Neuronal stem cell (in vitro differentiated cells): ENCODE measurements around the gene MS4A2.

Experiments
- DNase-seq: peaks from one replicate; pipeline ENCODE4 v3.0.0-alpha.2; 2013; ENCODE audit warnings: low spot score
- H2AFZ ChIP-seq: one replicate; pipeline ENCODE4 v1.6.1; 2013; ENCODE audit warnings: mild to moderate bottlenecking, low read length, inconsistent platforms
- H2AK5ac ChIP-seq: 2 replicates; pipeline ENCODE4 v1.6.1; 2013; ENCODE audit warnings: low read depth, mild to moderate bottlenecking, inconsistent platforms, low read length, moderate library complexity, mixed read lengths
- H2BK120ac ChIP-seq: 2 replicates; pipeline ENCODE4 v1.6.1; 2013; ENCODE audit warnings: low read depth, mild to moderate bottlenecking, inconsistent platforms, low read length, moderate library complexity, mixed read lengths
- H2BK12ac ChIP-seq: one replicate; pipeline ENCODE4 v1.6.1; 2013; ENCODE audit warnings: low read length, inconsistent platforms
- H2BK15ac ChIP-seq: 2 replicates; pipeline ENCODE4 v1.6.1; 2013; ENCODE audit warnings: mild to moderate bottlenecking, low read length, inconsistent platforms, mixed read lengths
- H2BK5ac ChIP-seq: one replicate; pipeline ENCODE4 v1.6.1; 2013; ENCODE audit warnings: inconsistent platforms, mild to moderate bottlenecking, low read length, moderate library complexity
- H3K14ac ChIP-seq: one replicate; pipeline ENCODE4 v1.6.1; 2013; ENCODE audit warnings: low read length, inconsistent platforms
- H3K18ac ChIP-seq: 2 replicates; pipeline ENCODE4 v1.6.1; 2013; ENCODE audit warnings: low read length, inconsistent platforms
- H3K23ac ChIP-seq: 2 replicates; pipeline ENCODE4 v1.6.1; 2013; ENCODE audit warnings: low read depth, mild to moderate bottlenecking, mixed read lengths, low read length, inconsistent platforms; ENCODE audit not compliant: poor library complexity
- H3K27ac ChIP-seq: replicated peaks from 3 replicates; pipeline ENCODE4 v1.5.1; 2013; ENCODE audit warnings: low read length, inconsistent platforms
- H3K27me3 ChIP-seq, 3 experiments: 2 replicates each; pipeline ENCODE4 v1.6.1; 2013; ENCODE audit warnings: low read length in 3 of 3, mild to moderate bottlenecking in 2 of 3, inconsistent platforms in 1 of 3, low read depth in 1 of 3, mixed read lengths in 1 of 3, moderate library complexity in 1 of 3; ENCODE audit not compliant: control insufficient read depth in 3 of 3, insufficient read depth in 3 of 3
- H3K36me3 ChIP-seq, 2 donors: replicated peaks in 1 of 2; 2 replicates each; pipeline ENCODE4 v1.6.1; 2013; ENCODE audit warnings: low read length in 2 of 2; ENCODE audit not compliant: control insufficient read depth in 2 of 2, insufficient read depth in 2 of 2
- H3K4ac ChIP-seq: 2 replicates; pipeline ENCODE4 v1.6.1; 2013; ENCODE audit warnings: inconsistent platforms, mild to moderate bottlenecking, low read length, moderate library complexity
- H3K4me1 ChIP-seq, 2 donors: 1 replicate in 1 of 2; 2 replicates in 1 of 2; pipeline ENCODE4 v1.6.1; 2013; ENCODE audit warnings: low read length in 2 of 2, low read depth in 1 of 2; ENCODE audit not compliant: control insufficient read depth in 2 of 2, insufficient read depth in 1 of 2
- H3K4me2 ChIP-seq: one replicate; pipeline ENCODE4 v1.6.1; 2013; ENCODE audit warnings: mild to moderate bottlenecking, low read length, inconsistent platforms; ENCODE audit not compliant: insufficient read depth, poor library complexity, severe bottlenecking
- H3K4me3 ChIP-seq, 2 donors: 2 replicates each; pipeline ENCODE4 v1.5.1; 2013; ENCODE audit warnings: low read length in 2 of 2, mild to moderate bottlenecking in 2 of 2, inconsistent platforms in 1 of 2, moderate library complexity in 1 of 2
- H3K79me1 ChIP-seq: one replicate; pipeline ENCODE4 v1.6.1; 2013; ENCODE audit warnings: low read depth, mild to moderate bottlenecking, inconsistent platforms, low read length, moderate library complexity
- H3K9ac ChIP-seq: one replicate; pipeline ENCODE4 v1.6.1; 2013; ENCODE audit warnings: mild to moderate bottlenecking, low read depth, low read length, inconsistent platforms; ENCODE audit not compliant: poor library complexity
- H3K9me3 ChIP-seq, 2 donors: replicated peaks in 1 of 2; 2 replicates each; pipeline versions ENCODE3 to v1.6.1; 2013; ENCODE audit warnings: low read length in 2 of 2, mild to moderate bottlenecking in 2 of 2, inconsistent platforms in 1 of 2, low read depth in 1 of 2, mixed read lengths in 1 of 2, moderate library complexity in 1 of 2; ENCODE audit not compliant: control insufficient read depth in 2 of 2, insufficient read depth in 1 of 2
- H4K8ac ChIP-seq: one replicate; pipeline ENCODE4 v1.6.1; 2013; ENCODE audit warnings: low read depth, mild to moderate bottlenecking, inconsistent platforms, low read length, moderate library complexity
- H4K91ac ChIP-seq: one replicate; pipeline ENCODE4 v1.6.1; 2013; ENCODE audit warnings: low read length, low read depth, mild to moderate bottlenecking, inconsistent platforms; ENCODE audit not compliant: poor library complexity
- WGBS, 2 donors: extraction: QIAGEN DNeasy Blood & Tissue Kit; methylation state at CpG; one replicate each; pipeline ENCODE4 v1.1.7; 2013; ENCODE audit warnings: missing lambda C conversion rate in 2 of 2, mixed read lengths in 1 of 2; ENCODE audit not compliant: insufficient read length in 2 of 2, insufficient replicate concordance in 1 of 2; ENCODE audit errors: extremely low coverage in 2 of 2; 5-methylcytosine and 5-hydroxymethylcytosine counted together

MS4A2 gene

DNA sequence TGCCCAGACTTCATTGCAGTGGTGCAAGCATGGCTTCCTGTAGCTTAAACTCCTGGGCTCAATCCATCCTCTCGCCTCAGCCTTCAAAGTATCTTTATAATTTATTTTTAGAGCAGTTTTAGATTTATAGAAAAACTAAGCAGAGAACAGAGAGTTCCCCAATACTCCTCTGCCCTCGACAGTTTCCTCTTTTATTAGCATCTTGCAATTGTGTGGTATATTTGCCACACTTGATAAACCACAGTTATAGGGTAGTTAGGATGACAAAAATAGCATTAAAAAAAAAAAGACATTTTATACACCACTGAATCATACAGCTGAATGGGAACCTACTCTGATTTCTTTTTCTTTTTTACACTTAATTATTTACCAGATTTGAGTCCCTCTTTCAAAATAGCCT lies 31.2 kb downstream of the MS4A2 start:
- no CpG with 5 or more reads among the region's 2 CpGs for WGBS, 2 donors
- Histone ChIP-seq H3K9ac (no peak overlapping the region), H2BK15ac (no peak overlapping the region), H3K18ac (no peak overlapping the region), H3K4me1 (peaks cover 0 to 5% of the 10 kb centered on the region in 2 donors), H3K14ac (no peak overlapping the region), H3K27ac (no peak overlapping the region), H3K4me3 (no peak overlapping the region), H3K4me2 (no peak overlapping the region), H3K27me3 (no peaks in the 10 kb centered on the region), H2AFZ (no peak overlapping the region), H3K23ac (no peak overlapping the region), H2BK120ac (no peak overlapping the region), H2AK5ac (no peak overlapping the region), H2BK5ac (no peak overlapping the region), H3K9me3 (no peaks in the 10 kb centered on the region), H4K91ac (no peak overlapping the region), H3K4ac (no peak overlapping the region), H3K79me1 (no peaks in the 10 kb centered on the region), H2BK12ac (no peak overlapping the region), H3K36me3 (no peaks in the 10 kb centered on the region), H4K8ac (no peak overlapping the region)
- no peak for DNase-seq

GRCh38 chr11:60121264-60121663 lies 32.8 kb downstream of the MS4A2 start:
- no peak overlapping the region for H2AFZ ChIP-seq
- no peak overlapping the region for H4K8ac ChIP-seq
- no peak overlapping the region for H4K91ac ChIP-seq
- no peak overlapping the region for H3K23ac ChIP-seq
- peaks cover 0 to 5% of the 10 kb centered on the region in 2 donors for H3K4me1 ChIP-seq
- no peak overlapping the region for H3K14ac ChIP-seq
- H3K36me3 ChIP-seq = no peaks in the 10 kb centered on the region
- H3K9ac ChIP-seq = no peak overlapping the region
- no peaks in the 10 kb centered on the region for H3K9me3 ChIP-seq
- no peaks in the 10 kb centered on the region for H3K27me3 ChIP-seq
- no peak overlapping the region for H2BK12ac ChIP-seq
- H3K4ac ChIP-seq = no peak overlapping the region
- H3K4me3 ChIP-seq = no peak overlapping the region
- no peak overlapping the region for H3K27ac ChIP-seq
- H2BK120ac ChIP-seq = no peak overlapping the region
- no CpG with 5 or more reads among the region's 2 CpGs for WGBS, 2 donors
- H2AK5ac ChIP-seq = no peak overlapping the region
- no peak overlapping the region for H3K18ac ChIP-seq
- H2BK15ac ChIP-seq = no peak overlapping the region
- H3K4me2 ChIP-seq = no peak overlapping the region
- no peak overlapping the region for H2BK5ac ChIP-seq
- no peaks in the 10 kb centered on the region for H3K79me1 ChIP-seq
- DNase-seq = no peak

- no peak overlapping the region for H3K4me2 ChIP-seq
- H2BK5ac ChIP-seq = no peak overlapping the region
- H3K23ac ChIP-seq = no peak overlapping the region
- H3K9me3 ChIP-seq = no peaks in the 10 kb centered on the region
- H4K91ac ChIP-seq = no peak overlapping the region
- H3K4me1 ChIP-seq = peaks cover 0 to 5% of the 10 kb centered on the region in 2 donors
- no CpG with 5 or more reads among the region's 3 CpGs for WGBS, 2 donors
- no peak for DNase-seq
- no peaks in the 10 kb centered on the region for H3K27me3 ChIP-seq
- no peak overlapping the region for H3K27ac ChIP-seq
- H2BK120ac ChIP-seq = no peak overlapping the region
- H3K18ac ChIP-seq = no peak overlapping the region
- H2AK5ac ChIP-seq = no peak overlapping the region
- no peak overlapping the region for H3K4ac ChIP-seq
- no peak overlapping the region for H3K4me3 ChIP-seq
- H3K36me3 ChIP-seq = no peaks in the 10 kb centered on the region
- H2BK15ac ChIP-seq = no peak overlapping the region
- no peak overlapping the region for H3K14ac ChIP-seq
- H2BK12ac ChIP-seq = no peak overlapping the region
- H3K9ac ChIP-seq = no peak overlapping the region
- no peak overlapping the region for H2AFZ ChIP-seq
- H4K8ac ChIP-seq = no peak overlapping the region
- H3K79me1 ChIP-seq = no peaks in the 10 kb centered on the region
Measured at GRCh38 chr11:60122414-60123036, 34.1 kb downstream of the MS4A2 start.

GRCh38 chr11:60124802-60125432 lies 36.5 kb downstream of the MS4A2 start:
- Histone ChIP-seq H3K14ac (no peak overlapping the region), H2BK15ac (no peak overlapping the region), H3K4me3 (no peak overlapping the region), H3K4ac (no peak overlapping the region), H2BK120ac (no peak overlapping the region), H3K23ac (no peak overlapping the region), H2AFZ (no peak overlapping the region), H3K4me1 (peaks cover 0 to 5% of the 10 kb centered on the region in 2 donors), H4K91ac (no peak overlapping the region), H3K4me2 (no peak overlapping the region), H3K18ac (no peak overlapping the region), H3K9me3 (no peaks in the 10 kb centered on the region), H3K27ac (no peak overlapping the region), H2AK5ac (no peak overlapping the region), H2BK5ac (no peak overlapping the region), H3K36me3 (no peaks in the 10 kb centered on the region), H4K8ac (no peak overlapping the region), H3K79me1 (no peaks in the 10 kb centered on the region), H3K27me3 (no peaks in the 10 kb centered on the region), H3K9ac (no peak overlapping the region), H2BK12ac (no peak overlapping the region)
- DNase-seq = no peak
- WGBS, 2 donors = no CpG with 5 or more reads among the region's 11 CpGs
